Muscle layer of duodenum (tissue), 2 donors: Measurements from ENCODE around the gene SYNE4.
"Not testable (repeated sequence)": the region's sequence is repeated elsewhere in the genome, so short reads cannot be mapped to it uniquely, and the experiment has no call there.

Experiments used
- H3K27ac ChIP-seq: one replicate; pipeline ENCODE4 v1.7.0; 2013; ENCODE audit warnings: mild to moderate bottlenecking, low read length
- H3K27me3 ChIP-seq: one replicate; pipeline ENCODE4 v1.7.0; 2013; ENCODE audit warnings: low read depth, mild to moderate bottlenecking, control low read depth, low read length
- H3K36me3 ChIP-seq, 2 donors: one replicate each; pipeline ENCODE4 v1.7.0; 2013; ENCODE audit warnings: low read length in 2 of 2, control low read depth in 1 of 2, mild to moderate bottlenecking in 1 of 2; ENCODE audit not compliant: insufficient read depth in 2 of 2, control insufficient read depth in 1 of 2
- H3K4me1 ChIP-seq, 2 donors: one replicate each; pipeline ENCODE4 v1.7.0; 2013; ENCODE audit warnings: low read length in 2 of 2, mild to moderate bottlenecking in 2 of 2, control low read depth in 1 of 2, moderate library complexity in 1 of 2; ENCODE audit not compliant: insufficient read depth in 2 of 2, control insufficient read depth in 1 of 2
- H3K4me3 ChIP-seq, 2 donors: one replicate each; pipeline ENCODE4 v1.7.0; 2013; ENCODE audit warnings: low read length in 2 of 2, low read depth in 1 of 2, mild to moderate bottlenecking in 1 of 2
- H3K9me3 ChIP-seq, 2 donors: one replicate each; pipeline ENCODE4 v1.7.0; 2013; ENCODE audit warnings: low read length in 2 of 2, control low read depth in 1 of 2, mild to moderate bottlenecking in 1 of 2; ENCODE audit not compliant: control insufficient read depth in 1 of 2
- donor health status: healthy.

The SYNE4 gene

DNA sequence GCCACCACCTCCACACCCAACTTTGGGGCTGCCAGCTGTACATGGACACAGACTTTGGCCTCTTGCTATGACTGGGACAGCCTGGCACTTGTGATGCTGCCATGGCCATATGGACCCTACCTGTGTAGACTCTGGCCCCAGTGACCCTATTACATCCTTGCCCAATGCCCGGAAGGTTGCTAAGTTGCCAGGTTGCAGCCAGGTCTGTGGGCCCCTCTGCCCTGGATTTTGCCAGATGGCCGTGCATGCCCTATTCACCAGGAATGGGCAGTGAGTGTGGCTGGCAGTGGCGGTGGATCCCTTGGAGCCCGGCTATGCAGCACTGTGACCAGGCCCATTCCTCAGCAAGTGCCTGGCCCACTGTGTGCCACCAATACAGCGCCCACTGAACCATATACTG lies 22.5 kb downstream of the SYNE4 start:
- Histone ChIP-seq H3K27ac (no peak overlapping the region), H3K27me3 (peaks cover 8% of the 10 kb centered on the region), H3K4me1 (peaks cover 0 to 9% of the 10 kb centered on the region in 2 donors), H3K36me3 (no peaks in the 10 kb centered on the region), H3K4me3 (no peak overlapping the region), H3K9me3 (no peaks in the 10 kb centered on the region)

DNA sequence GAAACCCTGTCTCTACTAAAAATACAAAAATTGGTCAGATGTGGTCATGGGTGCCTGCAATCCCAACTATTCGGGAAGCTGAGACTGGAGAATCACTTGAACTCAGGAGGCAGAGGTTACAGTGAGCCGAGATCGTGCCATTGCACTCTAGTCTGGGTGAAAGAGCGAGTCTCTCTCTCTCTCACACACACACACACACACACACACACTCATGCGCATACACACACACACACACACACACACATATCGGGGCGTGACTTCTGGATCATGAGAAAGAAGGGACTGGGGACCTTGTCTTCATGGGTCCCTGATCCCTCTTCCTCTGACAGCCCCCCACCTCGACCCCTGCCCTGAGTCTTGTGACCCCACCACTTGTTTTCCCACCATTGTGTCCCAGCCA lies 25.4 kb downstream of the SYNE4 start:
- Histone ChIP-seq H3K9me3 (no peaks in the 10 kb centered on the region), H3K27me3 (peaks cover 8% of the 10 kb centered on the region), H3K27ac (no peak overlapping the region), H3K36me3 (no peaks in the 10 kb centered on the region), H3K4me3 (no peak overlapping the region), H3K4me1 (peaks cover 0 to 9% of the 10 kb centered on the region in 2 donors)

DNA sequence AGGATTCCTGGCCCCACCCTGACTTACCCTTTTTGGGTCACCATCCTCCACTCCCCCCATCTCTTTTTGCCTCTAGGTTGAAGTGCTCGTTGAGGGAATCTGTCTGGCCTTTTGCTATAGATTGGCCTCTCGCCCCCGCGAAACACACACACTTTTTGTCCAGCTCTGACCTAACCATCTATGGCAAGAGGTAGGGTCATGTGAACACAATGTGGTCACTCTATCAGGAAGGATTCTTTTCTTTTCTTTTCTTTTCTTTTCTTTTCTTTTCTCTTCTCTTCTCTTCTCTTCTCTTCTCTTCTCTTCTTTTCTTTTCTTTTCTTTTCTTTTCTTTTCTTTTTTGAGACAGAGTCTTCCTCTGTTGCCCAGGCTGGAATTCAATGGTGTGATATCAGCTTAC lies 27.6 kb downstream of the SYNE4 start:
- H3K27ac ChIP-seq, H3K27me3 ChIP-seq, H3K4me3 ChIP-seq, H3K4me1 ChIP-seq, H3K36me3 ChIP-seq, H3K9me3 ChIP-seq: not testable (repeated sequence)

DNA sequence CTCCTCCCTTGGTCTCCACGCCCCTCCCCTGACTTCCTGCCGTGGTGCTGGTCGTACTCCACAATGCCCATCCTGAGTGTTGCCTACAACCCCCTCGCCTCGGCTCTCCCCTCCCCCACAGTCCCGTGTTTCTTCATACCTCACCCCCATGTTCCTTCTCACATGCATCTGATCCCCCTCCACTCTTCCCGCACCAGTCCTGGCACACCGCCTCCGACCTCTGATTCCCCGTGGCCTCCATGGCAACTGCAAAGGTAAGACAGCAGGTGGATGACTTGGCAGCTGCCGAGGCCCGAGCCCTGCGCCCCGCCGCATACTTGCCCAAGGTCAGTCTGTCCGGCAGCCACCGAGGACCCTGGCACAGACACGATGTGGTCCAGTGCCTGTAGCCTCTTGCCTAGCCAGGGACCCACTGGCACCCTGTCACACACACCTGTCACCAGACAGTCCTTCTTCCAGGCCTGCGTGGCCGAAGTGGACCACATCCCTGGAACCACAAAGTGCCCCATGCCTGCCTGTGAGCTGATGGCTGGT lies 29.7 kb downstream of the SYNE4 start:
- no peak overlapping the region for H3K4me3 ChIP-seq
- no peaks in the 10 kb centered on the region for H3K9me3 ChIP-seq
- no peaks in the 10 kb centered on the region for H3K36me3 ChIP-seq
- H3K4me1 ChIP-seq: no peaks in the 10 kb centered on the region
- no peak overlapping the region for H3K27ac ChIP-seq
- no peaks in the 10 kb centered on the region for H3K27me3 ChIP-seq

DNA sequence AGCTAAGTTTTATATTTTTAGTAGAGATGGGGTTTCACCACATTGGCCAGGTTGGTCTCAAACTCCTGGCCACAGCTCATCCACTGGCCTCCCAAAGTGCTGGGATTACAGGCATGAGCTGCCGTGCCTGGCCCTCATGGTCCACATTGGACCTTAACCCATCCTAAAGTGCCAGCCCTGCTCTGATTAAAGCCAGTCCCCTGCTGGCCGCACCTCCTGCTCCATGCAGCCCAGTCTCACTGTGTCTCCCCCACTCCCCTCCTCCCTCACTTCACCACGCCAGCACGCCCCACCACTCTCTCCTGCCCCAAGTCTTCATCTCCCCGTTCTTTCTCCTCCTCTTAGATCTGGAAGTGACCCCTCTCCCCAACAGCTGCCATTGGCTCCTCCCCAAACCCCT lies 30.3 kb downstream of the SYNE4 start:
- Histone ChIP-seq H3K27me3 (no peaks in the 10 kb centered on the region), H3K36me3 (no peaks in the 10 kb centered on the region), H3K27ac (no peak overlapping the region), H3K4me1 (no peaks in the 10 kb centered on the region), H3K9me3 (no peaks in the 10 kb centered on the region), H3K4me3 (no peak overlapping the region)

DNA sequence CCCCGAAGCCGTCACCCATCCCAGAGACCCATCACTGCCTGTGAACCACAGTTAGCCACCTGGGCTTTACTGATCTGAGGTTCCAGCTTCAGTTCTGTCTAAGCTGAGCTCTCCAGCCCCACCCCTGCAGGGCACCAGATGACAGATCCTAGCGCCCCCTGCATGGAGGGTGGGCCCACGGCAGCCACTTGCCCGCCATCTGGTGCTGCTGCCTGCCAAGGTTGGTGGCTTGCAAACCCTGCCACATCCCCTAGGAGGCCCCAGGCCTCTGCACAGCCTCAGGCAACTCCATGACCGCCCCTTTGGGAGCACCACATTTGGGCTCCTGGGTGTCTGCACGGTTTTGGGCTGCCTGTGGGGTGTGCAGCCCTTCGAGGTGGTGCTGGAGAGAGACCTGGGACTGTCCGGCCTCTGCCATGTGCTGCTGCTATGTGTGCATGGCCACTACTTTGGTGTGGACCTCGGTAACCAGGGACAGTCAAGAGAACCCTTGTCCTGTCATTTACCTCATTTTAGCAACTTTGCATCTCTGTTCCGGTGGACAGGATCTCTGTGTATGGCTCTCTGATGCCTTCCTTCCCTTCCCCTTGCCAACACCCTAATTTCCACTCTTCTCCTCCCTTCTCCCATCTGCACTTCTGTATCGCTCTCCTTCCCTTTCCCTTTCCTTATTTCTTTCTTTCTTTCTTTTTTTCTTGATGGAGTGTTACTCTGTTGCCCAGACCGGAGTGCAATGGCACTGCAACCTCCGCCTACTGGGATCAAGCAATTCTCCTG lies 31.0 kb downstream of the SYNE4 start:
- no peaks in the 10 kb centered on the region for H3K9me3 ChIP-seq
- H3K27ac ChIP-seq: no peak overlapping the region
- H3K36me3 ChIP-seq: no peaks in the 10 kb centered on the region
- no peak overlapping the region for H3K4me3 ChIP-seq
- H3K4me1 ChIP-seq: no peaks in the 10 kb centered on the region
- H3K27me3 ChIP-seq: no peaks in the 10 kb centered on the region

DNA sequence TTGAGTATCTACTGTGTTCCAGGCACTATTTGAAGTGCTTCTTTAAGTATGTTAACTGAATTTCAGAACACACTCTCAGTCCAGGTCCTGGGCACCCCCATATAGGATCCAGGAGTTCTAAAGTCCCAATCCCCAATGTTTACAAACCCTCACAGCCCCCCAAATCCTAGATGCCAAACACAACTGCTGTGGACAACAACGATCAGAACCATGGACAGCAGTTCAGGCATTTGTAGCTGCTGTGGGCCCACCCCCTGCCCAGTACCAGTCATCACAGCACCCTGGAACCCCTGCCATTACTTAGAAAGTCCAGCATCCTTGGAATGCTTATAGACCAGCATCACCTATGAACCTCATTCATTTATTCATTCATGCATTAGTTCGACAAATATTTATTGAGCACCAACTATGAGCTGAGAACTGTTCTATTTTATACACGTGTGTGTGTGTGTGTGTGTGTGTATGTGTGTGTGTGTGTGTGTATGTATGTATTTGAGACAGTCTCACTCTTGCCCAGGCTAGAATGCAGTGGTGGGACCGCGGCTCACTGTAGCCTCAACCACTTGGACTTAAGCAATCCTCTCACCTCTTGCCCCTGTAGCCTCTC lies 32.9 kb downstream of the SYNE4 start:
- Histone ChIP-seq H3K27me3 (no peaks in the 10 kb centered on the region), H3K27ac (no peak overlapping the region), H3K4me1 (no peaks in the 10 kb centered on the region), H3K4me3 (no peak overlapping the region), H3K36me3 (no peaks in the 10 kb centered on the region), H3K9me3 (no peaks in the 10 kb centered on the region)

DNA sequence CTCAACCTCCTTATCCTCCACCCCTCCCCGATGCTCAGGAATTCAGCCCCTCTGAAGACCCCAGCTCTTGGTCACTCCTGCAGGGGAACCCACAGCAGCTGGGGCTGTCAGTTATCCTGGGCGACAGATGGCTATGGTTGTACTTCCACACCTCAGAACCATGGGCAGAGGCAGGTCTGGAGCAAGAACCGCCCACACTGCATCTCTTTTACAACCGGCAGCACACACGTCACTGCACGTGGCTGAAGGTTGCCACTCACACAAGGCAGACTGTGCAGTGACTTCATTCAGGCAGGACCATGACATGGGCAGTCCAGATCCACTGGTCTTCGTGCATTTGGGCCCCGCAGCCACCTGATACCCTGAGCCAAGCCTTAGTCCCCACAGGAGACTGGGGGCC lies 35.1 kb downstream of the SYNE4 start:
- Histone ChIP-seq H3K27me3 (no peaks in the 10 kb centered on the region), H3K36me3 (no peaks in the 10 kb centered on the region), H3K27ac (no peak overlapping the region), H3K4me3 (no peak overlapping the region), H3K9me3 (no peaks in the 10 kb centered on the region), H3K4me1 (no peaks in the 10 kb centered on the region)

DNA sequence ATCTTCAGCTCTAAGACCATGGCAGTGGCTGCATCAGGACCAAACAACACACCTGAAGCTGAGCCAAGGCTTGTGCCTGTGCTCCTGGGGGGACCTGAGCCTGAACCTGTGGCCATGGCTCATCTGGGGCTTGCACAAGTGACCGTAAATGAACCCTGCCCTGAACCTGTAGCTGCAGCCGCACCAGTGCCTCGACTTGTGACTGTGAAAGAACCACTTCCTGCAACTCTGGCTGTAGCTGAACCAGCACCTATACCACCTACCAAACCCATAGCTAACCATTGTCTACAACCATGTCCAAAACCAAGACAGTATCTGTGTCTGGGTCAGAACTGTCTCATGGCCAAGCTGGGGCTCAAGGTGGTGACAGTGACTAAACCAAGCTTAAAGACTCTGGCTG lies 41.8 kb downstream of the SYNE4 start:
- Histone ChIP-seq H3K4me3 (no peak overlapping the region), H3K4me1 (no peaks in the 10 kb centered on the region), H3K36me3 (no peaks in the 10 kb centered on the region), H3K9me3 (no peaks in the 10 kb centered on the region), H3K27ac (no peak overlapping the region), H3K27me3 (no peaks in the 10 kb centered on the region)

DNA sequence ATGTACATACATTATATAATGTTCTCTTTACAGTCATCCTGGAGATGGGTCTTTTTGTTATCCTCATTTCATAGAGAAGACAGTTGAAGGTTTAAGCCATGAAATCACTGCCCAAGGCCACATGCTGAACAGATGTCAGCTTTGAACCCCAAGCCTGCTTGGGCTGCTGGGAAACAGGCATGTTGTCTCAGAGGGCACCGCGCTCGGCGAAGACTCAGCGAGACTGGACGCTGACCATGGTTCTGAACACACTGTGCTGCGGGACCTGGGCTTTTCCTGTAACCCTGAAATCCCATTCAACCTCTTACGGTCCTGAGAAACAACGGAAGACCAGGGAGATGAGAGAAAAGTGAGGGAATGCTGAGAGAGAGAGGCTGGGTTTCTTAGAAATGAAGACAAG lies 45.1 kb downstream of the SYNE4 start:
- peaks cover 0 to 11% of the 10 kb centered on the region in 2 donors for H3K4me1 ChIP-seq
- H3K36me3 ChIP-seq: no peaks in the 10 kb centered on the region
- H3K27ac ChIP-seq: no peak overlapping the region
- no peaks in the 10 kb centered on the region for H3K9me3 ChIP-seq
- H3K4me3 ChIP-seq: no peak overlapping the region
- H3K27me3 ChIP-seq: peaks cover 17% of the 10 kb centered on the region

DNA sequence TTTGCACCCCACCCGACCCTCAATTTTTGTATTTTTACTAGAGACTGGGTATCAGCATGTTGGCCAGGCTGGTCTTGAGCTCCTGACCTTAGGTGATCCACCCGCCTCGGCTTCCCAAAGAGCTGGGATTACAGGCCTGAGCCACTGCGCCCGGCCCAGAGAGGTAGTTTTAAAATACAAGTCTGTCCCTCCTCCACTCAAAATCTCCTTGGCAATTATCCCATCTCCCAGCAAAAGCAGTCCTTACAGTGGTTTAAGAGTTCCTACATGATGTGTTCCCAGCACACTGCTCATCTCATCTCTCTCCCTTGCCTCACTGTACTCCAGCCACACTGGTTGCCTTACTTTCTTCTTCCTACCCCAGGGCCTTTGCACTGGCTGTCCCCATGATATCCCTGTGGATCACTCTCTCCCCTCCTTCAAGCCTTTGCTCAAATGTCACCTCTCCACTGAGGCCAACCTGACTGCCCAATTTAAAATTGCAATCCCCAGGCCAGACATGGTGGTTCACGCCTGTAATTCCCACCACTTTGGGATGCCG lies 48.1 kb downstream of the SYNE4 start:
- peaks cover 0 to 11% of the 10 kb centered on the region in 2 donors for H3K4me1 ChIP-seq
- H3K27me3 ChIP-seq: peaks cover 20% of the 10 kb centered on the region
- no peak overlapping the region for H3K27ac ChIP-seq
- H3K4me3 ChIP-seq: no peak overlapping the region
- no peaks in the 10 kb centered on the region for H3K9me3 ChIP-seq
- H3K36me3 ChIP-seq: no peaks in the 10 kb centered on the region
